ENCODE data around the gene DEPDC5.
"Not testable (repeated sequence)": the region's sequence is repeated elsewhere in the genome, so short reads cannot be mapped to it uniquely, and the experiment has no call there.

Gene DEPDC5

DNA sequence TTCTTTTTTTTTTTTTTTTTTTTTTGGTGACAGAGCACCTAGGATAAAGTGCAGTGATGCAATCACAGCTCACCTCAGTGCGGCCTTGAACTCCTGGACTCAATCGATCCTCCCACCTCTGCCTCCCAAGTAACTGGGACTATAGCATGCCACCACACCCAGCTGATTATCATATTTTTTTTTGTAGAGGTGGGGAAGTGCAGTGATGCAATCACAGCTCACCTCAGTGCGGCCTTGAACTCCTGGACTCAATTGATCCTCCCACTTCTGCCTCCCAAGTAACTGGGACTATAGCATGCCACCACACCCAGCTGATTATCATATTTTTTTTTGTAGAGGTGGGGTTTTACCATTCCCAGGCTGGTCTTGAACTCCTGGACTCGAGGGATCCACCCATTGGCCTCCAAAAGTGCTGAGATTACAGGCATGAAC, 61.6 kb downstream of the DEPDC5 start:
- DNase-seq, result not testable (repeated sequence)

DNA sequence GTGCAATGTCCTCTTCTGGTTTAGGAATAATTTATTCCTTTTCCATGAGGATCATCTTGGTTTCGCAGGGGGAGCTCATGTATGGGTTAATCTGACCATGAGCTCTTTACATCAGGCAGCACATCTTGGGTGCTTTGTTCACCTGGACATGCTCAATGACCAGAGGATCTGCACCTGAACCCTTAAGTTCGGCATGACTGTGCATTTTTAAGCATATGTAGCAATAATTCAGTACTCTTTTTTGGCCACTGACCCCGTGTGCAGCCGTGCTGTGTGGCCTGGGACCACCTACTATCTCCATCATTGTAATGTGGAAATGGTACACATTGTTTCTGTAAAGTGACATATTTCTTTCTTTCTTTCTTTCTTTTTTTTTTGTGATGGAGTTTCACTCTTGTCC, 62.9 kb downstream of the DEPDC5 start:
- DNase-seq, result no peak

DNA sequence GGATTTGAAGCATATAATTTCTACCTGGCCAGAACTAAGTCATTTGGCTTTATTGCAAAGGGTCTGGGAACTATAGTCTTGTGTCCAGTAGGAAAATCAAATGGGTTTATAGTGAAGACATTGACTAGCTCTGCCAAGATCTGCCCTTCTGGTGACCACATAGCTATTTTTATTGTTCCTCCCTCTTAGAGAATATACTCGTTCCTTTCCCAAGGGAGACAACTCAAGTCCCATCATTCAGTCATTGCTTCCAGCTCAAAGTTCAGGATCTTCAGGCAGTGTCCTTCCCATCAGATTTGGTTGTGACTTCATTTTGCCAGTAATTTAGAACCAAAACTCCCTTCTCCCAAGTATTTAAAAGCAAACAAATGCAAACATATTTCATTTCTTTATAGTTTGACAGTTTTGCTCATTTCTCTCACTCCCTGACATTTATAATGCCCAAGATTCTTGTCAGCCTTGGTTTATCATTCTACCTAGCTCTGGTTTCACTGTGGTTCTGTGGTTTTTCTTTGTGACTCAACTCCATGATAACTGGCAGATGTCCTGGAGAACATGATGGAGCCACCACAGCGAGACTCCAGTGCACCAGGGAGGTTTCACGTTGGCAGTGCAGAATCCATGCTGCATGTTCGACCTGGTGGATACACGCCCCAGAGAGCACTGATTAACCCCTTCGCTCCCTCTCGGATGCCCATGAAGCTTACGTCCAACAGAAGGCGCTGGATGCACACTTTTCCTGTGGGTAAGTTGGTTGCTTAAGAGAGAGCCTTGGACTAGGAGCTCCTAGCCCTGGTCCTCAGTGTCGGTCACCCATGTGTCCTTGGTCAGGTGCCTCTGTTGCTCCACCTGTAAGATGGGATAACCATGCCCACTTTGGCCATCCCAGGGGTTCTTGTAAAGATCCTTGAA, 64.9 kb downstream of the DEPDC5 start:
- DNase-seq, result no peak

DNA sequence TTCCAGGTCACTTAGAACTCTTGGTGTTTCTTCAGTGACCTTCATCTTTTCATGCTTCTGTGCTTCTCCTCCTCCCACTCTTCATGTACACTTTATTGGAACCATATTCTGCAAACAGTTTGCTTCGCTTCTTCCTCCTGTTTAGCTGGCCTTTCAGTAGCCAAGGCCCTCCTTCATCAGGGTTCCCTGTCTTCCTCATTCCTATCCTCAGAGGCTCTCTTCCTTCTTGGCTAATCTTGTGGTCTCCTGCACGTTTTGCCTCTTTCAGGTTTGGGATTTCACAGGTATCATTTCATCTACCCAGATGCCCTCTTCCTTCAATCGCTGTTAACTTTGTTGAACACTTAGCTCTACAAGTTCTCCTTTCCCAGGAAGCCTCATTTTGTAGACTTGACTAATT, 66.8 kb downstream of the DEPDC5 start:
- DNase-seq, result no peak

DNA sequence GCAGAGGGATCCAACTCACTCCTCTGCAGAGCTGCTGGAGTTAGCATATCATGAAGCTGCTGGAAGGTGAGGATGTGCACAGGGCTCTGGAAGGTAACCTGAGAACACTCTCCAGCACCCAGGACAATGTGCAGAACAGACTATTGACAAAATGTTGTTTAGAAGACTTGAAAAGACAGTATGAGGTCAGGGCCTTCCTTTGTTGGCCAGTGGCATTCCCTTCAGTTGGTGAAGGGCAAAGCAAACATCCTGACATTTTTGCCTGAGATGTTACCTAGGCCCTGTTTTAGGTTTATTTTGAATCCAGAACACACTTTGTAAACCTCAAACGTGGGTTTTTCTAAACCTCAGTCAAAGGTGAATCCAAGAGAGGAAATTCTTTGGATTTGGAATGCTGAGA, 67.8 kb downstream of the DEPDC5 start:
- DNase-seq, result no peak

DNA sequence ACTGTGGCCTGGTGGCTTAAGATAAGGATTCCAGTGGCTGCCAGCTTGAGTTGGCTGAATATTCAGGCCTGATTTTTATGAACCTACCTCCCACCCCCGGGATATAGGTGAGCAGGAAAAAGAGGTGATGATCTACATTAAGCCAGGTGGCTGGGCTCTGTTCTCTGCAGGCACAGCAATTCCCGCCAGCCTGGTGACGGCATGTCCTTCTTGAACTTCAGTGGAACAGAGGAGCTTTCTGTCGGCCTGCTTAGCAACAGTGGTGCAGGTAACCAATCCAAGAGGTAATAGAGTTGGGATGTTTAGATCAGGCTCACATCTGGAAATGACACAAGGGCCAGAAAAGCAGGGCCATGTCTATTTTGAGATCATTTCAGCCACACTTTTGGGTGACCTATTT, 68.7 kb downstream of the DEPDC5 start:
- no peak for DNase-seq

DNA sequence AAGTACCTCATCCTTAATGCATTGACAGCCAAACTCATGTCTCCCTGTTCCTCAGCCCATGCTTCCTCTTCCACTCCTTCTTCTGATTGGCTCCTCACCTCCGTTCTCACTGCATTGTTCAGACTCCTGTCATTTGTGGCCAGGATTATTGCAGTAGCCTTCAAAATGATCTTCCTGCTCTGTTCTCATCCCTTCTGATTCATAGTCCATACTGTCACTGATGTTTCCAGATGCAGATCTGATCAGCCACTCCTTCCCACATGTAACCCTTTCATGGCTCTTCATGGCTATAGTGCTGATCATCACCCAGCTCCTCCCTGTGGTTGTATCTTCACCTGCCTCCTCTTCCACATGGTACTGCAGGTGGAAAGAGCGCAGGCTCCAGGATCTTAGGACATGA, 71.7 kb downstream of the DEPDC5 start:
- DNase-seq, result no peak

DNA sequence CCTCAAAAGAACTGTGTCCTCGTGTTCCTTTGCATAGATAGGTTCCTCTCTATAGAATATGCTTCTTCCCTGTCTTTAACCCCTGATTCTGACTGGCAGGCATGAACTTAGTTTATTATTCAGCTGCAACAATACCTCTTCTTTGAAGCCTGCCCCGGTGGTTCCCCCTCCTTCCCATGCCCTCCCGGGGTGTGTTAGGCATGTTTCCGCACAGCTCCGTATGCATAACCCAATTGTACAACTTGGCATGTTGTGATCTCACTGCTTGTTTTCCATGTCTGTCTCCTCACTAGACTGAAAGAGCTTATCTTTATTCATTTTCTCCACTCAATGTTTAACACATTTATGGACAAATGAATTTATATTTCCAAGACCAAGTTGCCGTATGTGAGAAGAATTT, 72.6 kb downstream of the DEPDC5 start:
- peak; percentile 33 for DNase-seq

DNA sequence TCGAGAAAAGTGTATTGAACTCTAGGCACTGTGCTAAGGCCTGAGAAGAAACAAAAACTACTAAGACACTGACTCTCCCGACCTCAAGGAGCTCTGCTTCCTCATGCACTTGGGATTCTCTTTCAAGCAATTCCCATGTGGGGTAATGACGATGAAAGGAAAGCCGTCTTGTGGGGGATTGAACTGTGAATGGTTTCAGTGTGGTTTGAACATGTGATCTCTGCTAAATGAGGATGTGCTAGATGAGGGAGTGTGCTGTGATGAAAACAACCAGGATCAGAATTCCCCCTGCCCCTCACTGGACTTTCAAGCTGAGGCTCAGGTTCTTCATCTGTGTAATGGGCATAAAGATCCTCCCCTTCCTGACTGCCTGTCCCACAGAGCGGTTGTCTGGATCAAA, 74.9 kb downstream of the DEPDC5 start:
- DNase-seq, result no peak

DNA sequence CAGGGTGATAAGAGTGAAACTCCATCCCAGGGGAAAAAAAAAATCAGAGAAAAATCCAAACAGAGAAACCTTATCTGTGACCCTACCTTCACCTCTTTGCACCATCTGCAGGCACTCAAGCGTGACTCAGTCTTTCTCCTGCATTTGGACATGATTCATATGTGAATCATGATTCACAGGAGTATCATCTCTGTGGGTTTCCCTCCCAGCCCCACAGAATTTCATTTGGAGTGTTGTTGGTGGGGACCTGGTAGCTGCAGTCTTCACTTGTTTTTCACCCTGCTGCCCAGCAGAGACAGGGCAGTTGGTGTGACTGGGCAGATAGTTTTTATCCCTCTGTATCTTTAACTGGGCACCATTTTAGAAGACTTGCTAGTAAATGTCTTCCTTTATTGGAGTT, 75.7 kb downstream of the DEPDC5 start:
- DNase-seq, result no peak

DNA sequence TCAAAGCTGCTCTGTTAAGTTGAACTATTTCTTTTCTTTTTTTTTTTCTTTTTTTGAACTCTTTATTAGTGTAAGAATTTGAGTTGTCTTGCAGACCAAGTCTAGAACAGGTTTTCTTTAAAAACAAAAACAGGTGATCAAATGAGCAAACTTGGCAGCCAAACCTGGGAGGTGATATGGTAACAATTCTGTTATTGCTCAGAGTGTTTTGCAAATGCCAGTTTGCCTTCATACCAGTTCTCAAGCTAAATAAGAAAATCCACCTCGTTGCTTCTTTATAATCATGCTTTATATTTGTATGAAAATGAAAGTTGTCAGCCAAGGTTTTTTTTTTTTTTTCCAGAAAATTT, 76.9 kb downstream of the DEPDC5 start:
- no peak for DNase-seq

DNA sequence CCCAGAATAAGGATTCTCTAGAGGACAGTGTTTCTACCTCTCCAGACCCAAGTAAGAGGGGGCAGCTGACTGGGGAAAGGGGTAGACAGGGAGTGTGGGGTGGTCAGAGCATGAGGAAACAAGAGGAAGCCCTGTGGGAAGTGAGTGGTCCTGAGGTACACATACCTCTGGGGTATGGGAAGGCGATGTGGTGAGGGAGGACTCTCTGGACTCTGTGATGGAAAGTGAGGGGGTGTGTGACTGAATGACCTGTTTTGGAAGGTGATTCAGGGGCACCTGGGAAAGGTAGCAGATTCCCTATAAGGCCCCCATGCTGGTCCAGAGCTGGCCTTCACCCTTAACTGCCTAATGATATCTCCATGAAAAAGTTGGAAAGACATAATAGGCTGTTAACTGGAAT, 80.1 kb downstream of the DEPDC5 start:
- no peak for DNase-seq

DNA sequence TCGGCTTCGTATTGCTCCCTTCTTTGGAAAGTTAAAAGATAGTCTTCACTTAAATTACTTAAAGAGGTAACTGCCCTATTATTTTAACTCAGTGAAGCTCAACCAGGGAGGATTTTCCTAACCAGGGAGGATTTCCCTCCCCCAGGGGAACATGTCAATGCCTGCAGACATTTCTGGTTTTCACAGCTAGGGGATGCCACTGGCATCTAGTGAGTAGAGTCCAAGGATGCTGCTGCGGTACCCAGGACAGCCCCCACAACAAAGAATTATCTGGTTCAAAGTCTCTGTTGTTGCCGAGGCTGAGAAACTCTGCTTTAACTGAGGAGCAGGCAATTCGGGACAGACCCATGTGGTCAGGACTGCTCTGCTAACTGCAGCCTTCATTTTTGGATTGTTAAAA, 82.2 kb downstream of the DEPDC5 start:
- no peak for DNase-seq

DNA sequence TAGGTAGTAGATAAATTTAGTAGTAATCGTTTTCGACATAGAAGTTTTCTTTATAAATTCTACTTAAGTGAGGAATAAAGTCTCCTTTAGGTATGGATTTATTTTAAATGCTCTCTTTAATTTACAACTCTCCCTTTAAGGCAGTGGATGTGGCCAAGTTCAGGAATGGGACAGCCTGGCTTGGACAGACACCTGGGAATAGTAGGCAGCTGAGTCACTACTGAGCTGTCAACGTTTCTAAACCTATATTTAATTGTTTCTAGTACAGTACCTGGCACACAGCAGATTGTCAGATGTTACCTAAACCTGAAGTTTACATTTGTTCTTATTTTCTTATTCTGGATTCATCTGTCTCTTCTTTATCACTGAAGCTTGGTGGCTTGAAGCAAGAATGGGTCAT, 85.1 kb downstream of the DEPDC5 start:
- DNase-seq, result no peak

DNA sequence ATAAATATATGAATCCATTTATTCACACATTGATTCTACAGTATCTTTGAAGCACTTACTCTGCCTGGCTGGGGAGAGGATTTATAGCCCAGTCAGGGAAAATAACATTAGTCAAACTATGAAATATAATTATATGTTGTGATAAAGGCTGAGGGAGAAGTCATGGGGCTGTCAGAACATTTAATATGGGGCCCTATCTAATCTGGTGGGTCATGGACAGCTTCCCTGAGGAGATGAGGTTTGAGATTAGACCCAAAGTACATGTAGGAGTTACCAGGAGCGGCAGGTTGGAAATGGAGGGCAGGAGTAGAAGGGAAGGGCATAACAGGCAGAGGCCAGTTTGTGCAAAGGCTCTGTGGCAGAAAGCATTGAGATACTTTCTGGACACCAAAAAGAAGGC, 86.2 kb downstream of the DEPDC5 start:
- no peak for DNase-seq

DNA sequence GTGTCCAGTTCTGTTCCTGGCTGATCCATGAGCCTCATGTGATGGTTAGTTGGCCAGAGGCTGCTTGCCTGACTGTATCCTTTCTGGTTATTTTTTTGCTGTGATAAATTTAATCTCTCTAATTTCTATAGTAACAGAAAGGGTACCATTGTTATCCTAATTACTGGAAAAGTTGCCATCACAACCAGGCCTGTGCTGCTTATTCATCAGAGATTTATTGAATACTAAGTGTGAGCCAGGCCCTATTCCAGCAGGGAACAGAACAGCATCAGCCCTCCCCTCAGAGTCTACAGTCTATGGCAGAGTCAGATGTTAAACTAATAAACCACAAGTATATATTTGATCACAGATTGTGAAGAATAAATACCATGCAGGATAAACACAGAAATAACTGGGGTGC, 86.8 kb downstream of the DEPDC5 start:
- DNase-seq, result no peak

DNA sequence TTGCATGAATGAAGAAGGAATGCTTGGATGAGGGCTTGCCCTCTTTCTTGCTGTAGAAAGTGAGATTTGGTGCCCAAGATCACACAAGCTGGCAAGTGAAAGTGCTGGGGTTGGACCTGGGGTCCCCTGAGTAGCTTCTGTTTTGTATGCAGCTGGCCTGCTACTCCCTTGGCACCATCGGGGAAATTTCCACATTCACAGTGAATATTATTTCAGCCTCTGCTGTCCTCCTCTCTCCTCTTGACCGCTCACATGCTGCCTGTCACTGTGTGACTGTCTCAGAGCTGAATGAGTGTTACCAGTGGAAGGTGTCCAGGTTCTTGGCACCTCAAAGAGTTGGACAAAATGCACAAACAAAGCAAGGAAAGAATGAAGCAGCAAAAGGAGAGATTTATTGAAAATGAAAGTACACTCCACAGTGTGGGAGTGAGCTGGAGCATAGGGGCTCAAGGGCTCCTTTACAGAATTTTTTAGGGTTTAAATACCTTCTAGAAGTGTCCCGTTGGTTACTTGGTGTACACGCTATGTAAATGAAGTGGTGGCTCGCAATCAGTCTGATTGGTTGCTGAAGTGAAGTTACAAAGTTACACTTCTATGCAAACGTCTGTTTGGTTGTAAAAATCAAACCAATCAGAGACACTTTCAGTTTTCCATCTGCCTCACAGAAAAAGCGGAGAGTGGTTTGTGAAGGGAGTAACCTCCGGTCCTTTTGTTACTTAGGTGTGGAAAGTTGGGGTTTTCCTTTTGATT, 87.4 kb downstream of the DEPDC5 start:
- DNase-seq, result no peak

DNA sequence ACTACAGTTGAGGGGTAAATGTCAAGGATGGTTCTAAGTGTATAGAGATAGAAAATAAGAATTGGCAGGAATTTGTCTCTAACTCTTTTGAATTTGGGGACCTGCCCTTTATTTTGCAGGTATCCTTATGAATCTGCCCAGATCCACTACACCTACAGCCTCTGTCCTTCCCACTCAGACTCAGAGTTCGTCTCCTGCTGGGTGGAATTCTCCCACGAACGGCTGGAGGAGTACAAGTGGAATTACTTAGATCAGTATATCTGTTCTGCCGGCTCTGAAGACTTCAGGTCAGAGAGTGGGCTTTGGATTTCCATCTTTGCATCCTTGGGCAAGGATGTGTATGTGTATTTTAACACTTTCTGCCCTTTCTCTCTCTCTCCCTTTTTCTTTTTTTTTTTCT, 89.7 kb downstream of the DEPDC5 start:
- DNase-seq, result no peak

DNA sequence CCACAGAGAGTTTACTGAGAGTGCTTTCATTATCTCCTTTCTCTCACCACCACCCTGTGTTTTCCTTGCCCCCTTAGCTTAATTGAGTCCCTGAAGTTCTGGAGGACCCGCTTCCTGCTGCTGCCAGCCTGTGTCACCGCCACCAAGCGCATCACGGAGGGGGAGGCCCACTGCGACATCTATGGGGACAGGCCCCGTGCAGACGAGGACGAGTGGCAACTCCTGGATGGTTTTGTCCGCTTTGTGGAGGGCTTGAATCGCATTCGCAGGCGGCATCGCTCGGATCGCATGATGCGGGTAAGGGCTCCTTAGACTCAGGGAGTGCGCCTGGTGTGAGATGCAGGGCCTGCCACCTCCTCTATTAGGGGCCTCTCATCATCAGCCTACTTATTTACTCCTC, 91.1 kb downstream of the DEPDC5 start:
- DNase-seq, result no peak

DNA sequence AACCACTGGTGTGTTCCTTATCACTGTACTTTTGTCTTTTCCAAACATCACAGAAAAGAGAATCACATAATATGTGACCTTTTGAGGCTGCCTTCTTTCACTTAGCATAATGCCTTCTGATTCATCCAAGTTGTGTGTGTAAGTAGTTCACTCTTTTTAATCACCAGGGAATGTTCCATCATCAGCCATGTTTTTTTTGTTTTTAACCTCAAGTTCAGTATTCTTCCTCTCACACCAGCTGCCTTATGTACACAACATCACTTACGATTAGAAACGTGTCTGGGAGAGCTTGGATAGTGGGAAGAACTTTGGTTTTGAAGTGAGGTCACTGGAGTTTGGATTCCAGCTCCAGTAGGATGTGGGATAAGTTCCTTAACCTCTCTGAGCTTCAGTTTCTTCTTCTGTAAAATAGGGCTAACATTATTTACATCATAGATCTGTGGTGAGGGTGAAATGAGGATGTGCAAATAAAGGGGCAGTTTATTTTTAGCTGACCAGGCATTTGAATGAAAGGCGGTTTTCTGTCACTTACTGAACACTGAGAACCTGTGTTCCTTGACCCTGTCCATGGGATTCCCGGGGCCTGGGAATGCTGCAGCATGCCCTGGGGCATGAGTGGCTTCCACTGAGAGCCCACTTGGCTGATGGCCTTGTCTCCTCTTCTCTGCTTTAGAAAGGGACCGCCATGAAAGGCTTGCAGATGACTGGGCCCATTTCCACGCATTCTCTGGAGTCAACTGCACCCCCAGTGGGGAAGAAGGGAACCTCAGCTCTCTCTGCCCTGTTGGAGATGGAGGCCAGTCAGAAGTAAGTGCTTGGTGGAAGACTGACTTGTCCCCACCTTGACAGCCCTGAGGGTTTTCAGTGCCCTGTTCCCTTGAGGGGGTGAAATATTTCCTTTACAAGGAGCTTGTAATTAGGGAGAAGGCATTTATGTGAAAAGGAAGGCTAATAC, 92.6 kb downstream of the DEPDC5 start:
- no peak for DNase-seq

DNA sequence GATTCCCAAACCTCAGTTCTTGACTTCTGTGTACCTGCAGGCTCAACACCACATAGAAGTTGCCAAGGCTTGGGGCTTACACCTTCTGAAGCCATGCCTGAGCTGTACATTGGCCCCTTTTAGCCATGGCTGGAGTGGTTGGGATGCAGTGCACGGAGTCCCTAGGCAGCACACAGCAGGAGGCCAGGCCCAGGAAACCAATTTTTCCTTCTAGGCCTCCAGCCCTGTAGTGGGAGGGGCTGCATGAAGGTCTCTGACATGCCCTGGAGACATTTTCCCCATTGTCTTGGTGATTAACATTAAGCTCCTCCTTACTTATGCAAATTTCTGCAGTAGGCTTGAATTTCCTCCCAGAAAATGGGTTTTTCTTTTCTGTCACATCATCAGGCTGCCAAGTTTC, 94.6 kb downstream of the DEPDC5 start:
- no peak for DNase-seq

DNA sequence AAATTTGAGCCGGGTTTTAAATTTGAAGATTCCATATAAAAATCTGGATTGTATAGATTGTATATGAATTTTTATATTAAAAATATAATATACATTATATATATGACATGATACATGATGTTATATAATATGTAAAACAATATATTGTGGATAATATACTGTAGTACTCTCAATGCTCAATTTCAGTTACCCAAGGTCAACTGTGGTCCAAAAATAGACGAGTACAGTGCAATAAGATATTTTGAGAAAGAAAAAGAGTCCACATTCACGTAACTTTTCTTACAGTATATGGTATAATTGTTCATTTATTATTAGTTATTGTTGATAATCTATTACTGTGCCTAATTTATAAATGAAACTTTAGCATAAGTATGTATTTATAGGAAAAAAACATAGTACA, 96.3 kb downstream of the DEPDC5 start:
- no peak for DNase-seq

DNA sequence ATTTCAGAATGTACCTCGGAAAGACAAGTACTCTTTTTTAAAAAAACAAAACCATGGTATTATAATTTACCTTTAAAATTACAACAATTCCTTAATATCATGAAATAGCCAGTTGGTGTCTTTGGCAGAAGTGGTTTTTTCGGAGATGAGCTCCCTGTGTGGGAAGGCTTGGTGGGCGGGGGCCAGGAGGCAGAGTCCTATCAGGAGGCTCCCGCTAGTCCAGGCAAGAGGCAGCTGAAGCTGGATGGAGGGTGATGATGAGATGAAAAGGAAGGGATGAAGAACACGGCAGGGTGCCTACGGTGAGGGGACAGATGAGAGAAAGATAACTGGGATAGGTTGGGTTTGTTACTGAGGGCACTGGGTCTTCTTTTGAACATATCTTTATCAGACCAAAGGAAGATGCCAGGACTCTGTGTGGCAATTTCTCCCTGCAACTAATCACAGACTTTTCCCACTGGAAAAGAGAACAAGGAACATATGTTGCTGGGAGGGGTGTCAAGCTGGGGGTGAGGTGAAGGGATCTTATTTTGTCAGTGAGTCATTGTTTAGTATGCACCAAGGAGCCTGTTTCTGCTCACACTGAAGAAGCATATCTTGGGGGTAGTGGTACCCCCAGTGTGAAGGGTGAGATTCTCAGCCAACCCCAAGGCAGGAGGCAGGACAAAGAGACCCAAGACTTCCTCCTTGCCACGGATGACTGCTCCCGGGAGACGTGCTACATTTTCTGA, 99.0 kb downstream of the DEPDC5 start:
- DNase-seq, result no peak

Measured in midbrain (tissue), 1 donor.